Stimulated activated naive CD8-positive, alpha-beta T cell treated with anti-CD3 and anti-CD28 coated beads, Interleukin-15, amount 100 ng/mL, for 72 hours (primary cell): Measurements from ENCODE around the gene KRT36.
A peak's percentile ranks its signal among the peaks of the same experiment; 100 is the strongest.

Experiments
- ATAC-seq: fragments of 150-1000 bp; cut with Tn5 transposase; 2 replicates; pipeline ENCODE4 v1.10.0; 2021; ENCODE audit warnings: mild to moderate bottlenecking, moderate library complexity
- DNase-seq, 2 donors: peaks; one replicate each; pipeline ENCODE4 v3.0.0; 2021 to 2022
- H3K27ac Mint-ChIP-seq, 2 donors: one replicate each; pipeline ENCODE4 v1.8.0; 2022; ENCODE audit warnings: mild to moderate bottlenecking in 2 of 2, mixed read lengths in 2 of 2, moderate library complexity in 2 of 2
- H3K27me3 Mint-ChIP-seq: one replicate; pipeline ENCODE4 v1.8.0; 2022; ENCODE audit warnings: mixed read lengths
- H3K4me1 Mint-ChIP-seq: one replicate; pipeline ENCODE4 v1.8.0; 2022; ENCODE audit warnings: mild to moderate bottlenecking, mixed read lengths
- H3K4me3 Mint-ChIP-seq, 2 donors: one replicate each; pipeline ENCODE4 v1.8.0; 2022; ENCODE audit warnings: mild to moderate bottlenecking in 2 of 2, mixed read lengths in 2 of 2, moderate library complexity in 1 of 2
- H3K9me3 Mint-ChIP-seq, 2 donors: one replicate each; pipeline ENCODE4 v1.8.0; 2022; ENCODE audit warnings: mixed read lengths in 2 of 2

The KRT36 gene

GRCh38 chr17:41494524-41494923 is 4.8 kb upstream of the KRT36 start:
- DNase-seq (no peak), ATAC-seq (no peak)
- H3K27ac Mint-ChIP-seq = peak overlapping the region in 1 of 2 donors; percentile 35
- H3K4me1 Mint-ChIP-seq = peaks cover 9% of the 10 kb centered on the region
- H3K27me3 Mint-ChIP-seq = no peaks in the 10 kb centered on the region
- H3K9me3 Mint-ChIP-seq = no peaks in the 10 kb centered on the region
- no peak overlapping the region for H3K4me3 Mint-ChIP-seq

- DNase-seq = no peak
- Mint-ChIP-seq H3K27me3 (no peaks in the 10 kb centered on the region), H3K4me3 (no peak overlapping the region), H3K9me3 (no peaks in the 10 kb centered on the region), H3K27ac (no peak overlapping the region), H3K4me1 (peaks cover 9% of the 10 kb centered on the region)
- ATAC-seq = no peak
Observed at GRCh38 chr17:41492771-41493170, 3.1 kb upstream of the KRT36 start.

GRCh38 chr17:41492351-41492750 is 2.6 kb upstream of the KRT36 start:
- no peak for DNase-seq
- Mint-ChIP-seq H3K27me3 (no peaks in the 10 kb centered on the region), H3K9me3 (no peaks in the 10 kb centered on the region), H3K27ac (peak overlapping the region in 1 of 2 donors; percentile 55), H3K4me1 (peaks cover 9% of the 10 kb centered on the region), H3K4me3 (no peak overlapping the region)
- ATAC-seq = no peak

GRCh38 chr17:41491476-41491875 is 1.8 kb upstream of the KRT36 start:
- Mint-ChIP-seq H3K27ac (peak overlapping the region in 1 of 2 donors; percentile 61), H3K4me1 (peaks cover under 1% of the 10 kb centered on the region), H3K27me3 (peaks cover 2% of the 10 kb centered on the region), H3K9me3 (no peaks in the 10 kb centered on the region), H3K4me3 (no peak overlapping the region)
- DNase-seq = no peak
- ATAC-seq = no peak

- DNase-seq = no peak
- Mint-ChIP-seq H3K4me3 (no peak overlapping the region), H3K4me1 (no peaks in the 10 kb centered on the region), H3K9me3 (no peaks in the 10 kb centered on the region), H3K27ac (no peak overlapping the region), H3K27me3 (peaks cover 9% of the 10 kb centered on the region)
- ATAC-seq = no peak
Observed at GRCh38 chr17:41490000-41490990, 585 bp upstream of the KRT36 start.

- ATAC-seq (peak; percentile 49), DNase-seq (peak; percentile 25 to 28)
- no peak overlapping the region for H3K4me3 Mint-ChIP-seq
- H3K27me3 Mint-ChIP-seq = peaks cover 9% of the 10 kb centered on the region
- H3K27ac Mint-ChIP-seq = no peak overlapping the region
- H3K9me3 Mint-ChIP-seq = no peaks in the 10 kb centered on the region
- H3K4me1 Mint-ChIP-seq = no peaks in the 10 kb centered on the region
Observed at GRCh38 chr17:41486809-41487530, 2.7 kb downstream of the KRT36 start.

GRCh38 chr17:41486316-41486715 is 3.4 kb downstream of the KRT36 start:
- Mint-ChIP-seq H3K4me3 (no peak overlapping the region), H3K9me3 (no peaks in the 10 kb centered on the region), H3K27ac (no peak overlapping the region), H3K27me3 (peaks cover 9% of the 10 kb centered on the region), H3K4me1 (no peaks in the 10 kb centered on the region)
- ATAC-seq = no peak
- no peak for DNase-seq

- H3K27ac Mint-ChIP-seq = no peak overlapping the region
- ATAC-seq = no peak
- no peaks in the 10 kb centered on the region for H3K4me1 Mint-ChIP-seq
- H3K27me3 Mint-ChIP-seq = peaks cover 9% of the 10 kb centered on the region
- no peaks in the 10 kb centered on the region for H3K9me3 Mint-ChIP-seq
- no peak for DNase-seq
- no peak overlapping the region for H3K4me3 Mint-ChIP-seq
Observed at GRCh38 chr17:41484920-41485904, 4.5 kb downstream of the KRT36 start.

- ATAC-seq (peak; percentile 9), DNase-seq (no peak)
- Mint-ChIP-seq H3K27me3 (peaks cover 9% of the 10 kb centered on the region), H3K27ac (no peak overlapping the region), H3K4me1 (no peaks in the 10 kb centered on the region), H3K9me3 (no peaks in the 10 kb centered on the region), H3K4me3 (no peak overlapping the region)
Observed at GRCh38 chr17:41483991-41484826, 5.5 kb downstream of the KRT36 start.

GRCh38 chr17:41483531-41483930 is 6.2 kb downstream of the KRT36 start:
- Mint-ChIP-seq H3K27me3 (peaks cover 9% of the 10 kb centered on the region), H3K4me1 (no peaks in the 10 kb centered on the region), H3K27ac (no peak overlapping the region), H3K4me3 (no peak overlapping the region), H3K9me3 (no peaks in the 10 kb centered on the region)
- DNase-seq (no peak), ATAC-seq (no peak)

GRCh38 chr17:41481036-41481435 is 8.7 kb downstream of the KRT36 start, which contains the start of gene KRT35:
TSS of gene KRT35 (minus strand) at chr17:41481151. CDS start at chr17:41481097, 54 bp downstream.
- H3K4me3 Mint-ChIP-seq = no peak within 1 kb of the TSS
- H3K9me3 Mint-ChIP-seq = no peaks in the 10 kb centered on the region
- ATAC-seq = no peak
- peaks cover 2% of the 10 kb centered on the region for H3K27me3 Mint-ChIP-seq
- H3K27ac Mint-ChIP-seq = peak within 1 kb of the TSS in 1 of 2 donors; percentile 75
- no peaks in the 10 kb centered on the region for H3K4me1 Mint-ChIP-seq
- DNase-seq = no peak

- Mint-ChIP-seq H3K27me3 (no peaks in the 10 kb centered on the region), H3K9me3 (no peaks in the 10 kb centered on the region), H3K4me3 (no peak overlapping the region), H3K27ac (no peak overlapping the region), H3K4me1 (no peaks in the 10 kb centered on the region)
- no peak for DNase-seq
- ATAC-seq = no peak
Observed at GRCh38 chr17:41480581-41480980, 9.1 kb downstream of the KRT36 start.

GRCh38 chr17:41480136-41480535 is 9.6 kb downstream of the KRT36 start:
- Mint-ChIP-seq H3K27ac (no peak overlapping the region), H3K4me1 (no peaks in the 10 kb centered on the region), H3K9me3 (no peaks in the 10 kb centered on the region), H3K4me3 (no peak overlapping the region), H3K27me3 (no peaks in the 10 kb centered on the region)
- DNase-seq (no peak), ATAC-seq (no peak)

GRCh38 chr17:41478237-41478636 is 11.5 kb downstream of the KRT36 start:
- ATAC-seq = no peak
- Mint-ChIP-seq H3K27me3 (no peaks in the 10 kb centered on the region), H3K4me3 (no peak overlapping the region), H3K9me3 (no peaks in the 10 kb centered on the region), H3K4me1 (no peaks in the 10 kb centered on the region), H3K27ac (no peak overlapping the region)
- DNase-seq = no peak
